Calu3 (cell line): Measurements from ENCODE around the gene PROCA1. TPM values are rescaled to one million over a fixed set of nuclear protein-coding genes. Genes with fewer than 3 reads are reported as not detected.

Experiments used
- BruUV-seq: library from RNA; stranded (reverse); fragments of 400-500 nt; replicated peaks from 2 replicates; lab custom pipeline; 2021; lab: Mats Ljungman, UMichigan
- CTCF ChIA-PET: fragments of 300-600 bp; sonication (Branson Sonifier 250); formaldehyde crosslinking; loops from one replicate; lab custom pipeline; 2022; ENCODE audit warnings: antibody characterized with exemption; lab: Charles Lee
- DNase-seq: peaks from one replicate; pipeline ENCODE4 v3.0.0; 2022
- H3K27ac Mint-ChIP-seq: one replicate; pipeline ENCODE4 v1.8.0; 2022; ENCODE audit warnings: mixed read lengths; ENCODE audit not compliant: unreplicated experiment
- H3K27me3 Mint-ChIP-seq: one replicate; pipeline ENCODE4 v1.8.0; 2022; ENCODE audit warnings: mixed read lengths; ENCODE audit not compliant: unreplicated experiment
- H3K36me3 Mint-ChIP-seq: one replicate; pipeline ENCODE4 v1.8.0; 2022; ENCODE audit warnings: mild to moderate bottlenecking, moderate library complexity, mixed read lengths; ENCODE audit not compliant: insufficient read depth, unreplicated experiment
- H3K4me1 Mint-ChIP-seq: one replicate; pipeline ENCODE4 v1.8.0; 2022; ENCODE audit warnings: mild to moderate bottlenecking, low read depth, mixed read lengths; ENCODE audit not compliant: unreplicated experiment
- H3K4me3 Mint-ChIP-seq: one replicate; pipeline ENCODE4 v1.8.0; 2022; ENCODE audit warnings: mild to moderate bottlenecking, low read depth, moderate library complexity, mixed read lengths; ENCODE audit not compliant: unreplicated experiment
- H3K9me3 Mint-ChIP-seq: one replicate; pipeline ENCODE4 v1.8.0; 2022; ENCODE audit warnings: low read depth, mixed read lengths; ENCODE audit not compliant: unreplicated experiment
- intact Hi-C: fragments of 100-400 bp; cut with micrococcal nuclease; formaldehyde crosslinking; loops from one replicate; pipeline ENCODE4 v1.10.0; 2022; ENCODE audit not compliant: unreplicated experiment
- total RNA-seq: library from RNA; stranded (reverse); gene quantifications from 2 replicates; pipeline ENCODE4 v1.2.3, GENCODE V29; 2022
- TF ChIP-seq, protein P1 (sequence below): fragments of 200-600 bp; IDR thresholded peaks from one replicate; pipeline ENCODE4 v1.8.0; 2022; ENCODE audit warnings: antibody characterized with exemption; ENCODE audit not compliant: unreplicated experiment

Gene PROCA1
- total RNA-seq, 1 experiment from 2014 or later: 4.2 TPM

GRCh38 chr17:28758411-28759121, 46.9 kb upstream of the PROCA1 start:
- Mint-ChIP-seq H3K36me3 (peaks cover 83% of the 10 kb centered on the region), H3K4me3 (no peak overlapping the region), H3K9me3 (no peaks in the 10 kb centered on the region), H3K4me1 (peaks cover 22% of the 10 kb centered on the region), H3K27ac (no peak overlapping the region), H3K27me3 (no peaks in the 10 kb centered on the region)
- CTCF ChIA-PET: no interaction called here
- DNase-seq: no peak
- no TSS peak for BruUV-seq
- intact Hi-C loops: no loop called here
- TF ChIP-seq, protein P1, sequence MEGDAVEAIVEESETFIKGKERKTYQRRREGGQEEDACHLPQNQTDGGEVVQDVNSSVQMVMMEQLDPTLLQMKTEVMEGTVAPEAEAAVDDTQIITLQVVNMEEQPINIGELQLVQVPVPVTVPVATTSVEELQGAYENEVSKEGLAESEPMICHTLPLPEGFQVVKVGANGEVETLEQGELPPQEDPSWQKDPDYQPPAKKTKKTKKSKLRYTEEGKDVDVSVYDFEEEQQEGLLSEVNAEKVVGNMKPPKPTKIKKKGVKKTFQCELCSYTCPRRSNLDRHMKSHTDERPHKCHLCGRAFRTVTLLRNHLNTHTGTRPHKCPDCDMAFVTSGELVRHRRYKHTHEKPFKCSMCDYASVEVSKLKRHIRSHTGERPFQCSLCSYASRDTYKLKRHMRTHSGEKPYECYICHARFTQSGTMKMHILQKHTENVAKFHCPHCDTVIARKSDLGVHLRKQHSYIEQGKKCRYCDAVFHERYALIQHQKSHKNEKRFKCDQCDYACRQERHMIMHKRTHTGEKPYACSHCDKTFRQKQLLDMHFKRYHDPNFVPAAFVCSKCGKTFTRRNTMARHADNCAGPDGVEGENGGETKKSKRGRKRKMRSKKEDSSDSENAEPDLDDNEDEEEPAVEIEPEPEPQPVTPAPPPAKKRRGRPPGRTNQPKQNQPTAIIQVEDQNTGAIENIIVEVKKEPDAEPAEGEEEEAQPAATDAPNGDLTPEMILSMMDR: no peak

DNA sequence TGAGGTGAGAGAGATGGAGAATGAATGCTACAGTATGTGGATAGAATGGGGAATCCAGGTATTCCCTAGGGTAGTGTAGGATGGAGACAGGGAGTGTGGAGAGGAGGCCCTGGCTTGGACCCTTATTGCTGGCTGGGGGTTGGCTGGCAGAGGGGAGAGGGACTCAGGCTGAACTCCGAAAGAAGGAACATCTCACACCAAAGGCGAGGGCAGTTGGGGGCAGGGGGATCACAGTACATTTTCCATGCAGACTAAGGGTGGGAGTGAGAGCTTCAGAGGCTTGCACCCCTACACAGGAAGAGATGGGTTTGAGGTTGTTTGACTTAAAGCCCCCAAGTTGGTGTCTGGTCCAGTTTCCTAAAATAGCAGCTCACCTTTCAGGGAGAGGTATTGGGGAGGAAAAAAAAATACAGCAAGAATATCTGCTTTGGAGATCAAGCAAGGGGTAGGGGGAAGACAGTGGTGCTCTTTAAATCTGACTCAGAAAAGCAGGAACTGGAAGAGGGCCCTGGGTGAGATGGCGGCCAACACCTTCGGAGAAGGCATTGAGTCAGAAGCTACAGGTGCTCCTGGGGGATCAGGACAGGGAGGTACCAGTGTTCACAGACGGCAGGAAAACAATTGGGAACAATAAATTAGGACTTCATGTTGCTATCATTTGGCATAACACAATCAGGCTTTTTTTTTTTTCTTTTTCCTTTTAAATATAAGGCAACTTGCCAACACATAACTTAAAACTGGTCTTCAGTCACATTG, 44.5 kb upstream of the PROCA1 start:
- intact Hi-C loops: no loop called here

DNA sequence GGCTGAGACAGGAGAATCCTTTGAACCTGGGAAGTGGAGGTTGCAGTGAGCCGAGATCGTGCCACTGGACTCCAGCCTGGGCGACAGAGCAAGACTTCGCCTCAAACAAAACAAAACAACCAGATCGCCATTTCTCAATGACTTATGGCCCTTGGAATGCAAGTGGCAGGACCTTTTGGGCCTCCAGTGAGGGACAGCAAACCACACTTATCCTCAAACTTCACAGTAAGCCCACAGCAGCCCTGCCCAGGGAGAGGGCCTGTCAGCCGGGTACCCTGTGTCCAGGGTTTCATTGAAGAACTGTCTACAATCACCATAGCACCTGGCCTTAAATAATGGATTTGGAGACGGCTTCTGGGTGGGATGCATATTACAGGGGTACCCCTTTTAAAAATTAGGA, 43.8 kb upstream of the PROCA1 start:
- Mint-ChIP-seq H3K27me3 (no peaks in the 10 kb centered on the region), H3K4me1 (peaks cover 13% of the 10 kb centered on the region), H3K9me3 (no peaks in the 10 kb centered on the region), H3K4me3 (no peak overlapping the region), H3K36me3 (peaks cover 88% of the 10 kb centered on the region), H3K27ac (peak overlapping the region; percentile 81)
- TF ChIP-seq, protein P1: no peak
- CTCF ChIA-PET: no interaction called here
- intact Hi-C loops: no loop called here
- no peak for DNase-seq
- no TSS peak for BruUV-seq

More for the DNA sequence above, 44.5 kb upstream of the PROCA1 start:
- DNase-seq: no peak
- CTCF ChIA-PET: no interaction called here
- Mint-ChIP-seq H3K27me3 (no peaks in the 10 kb centered on the region), H3K4me1 (peaks cover 14% of the 10 kb centered on the region), H3K36me3 (peaks cover 86% of the 10 kb centered on the region), H3K27ac (peak overlapping the region; percentile 81), H3K4me3 (no peak overlapping the region), H3K9me3 (no peaks in the 10 kb centered on the region)
- no TSS peak for BruUV-seq
- TF ChIP-seq, protein P1: no peak

DNA sequence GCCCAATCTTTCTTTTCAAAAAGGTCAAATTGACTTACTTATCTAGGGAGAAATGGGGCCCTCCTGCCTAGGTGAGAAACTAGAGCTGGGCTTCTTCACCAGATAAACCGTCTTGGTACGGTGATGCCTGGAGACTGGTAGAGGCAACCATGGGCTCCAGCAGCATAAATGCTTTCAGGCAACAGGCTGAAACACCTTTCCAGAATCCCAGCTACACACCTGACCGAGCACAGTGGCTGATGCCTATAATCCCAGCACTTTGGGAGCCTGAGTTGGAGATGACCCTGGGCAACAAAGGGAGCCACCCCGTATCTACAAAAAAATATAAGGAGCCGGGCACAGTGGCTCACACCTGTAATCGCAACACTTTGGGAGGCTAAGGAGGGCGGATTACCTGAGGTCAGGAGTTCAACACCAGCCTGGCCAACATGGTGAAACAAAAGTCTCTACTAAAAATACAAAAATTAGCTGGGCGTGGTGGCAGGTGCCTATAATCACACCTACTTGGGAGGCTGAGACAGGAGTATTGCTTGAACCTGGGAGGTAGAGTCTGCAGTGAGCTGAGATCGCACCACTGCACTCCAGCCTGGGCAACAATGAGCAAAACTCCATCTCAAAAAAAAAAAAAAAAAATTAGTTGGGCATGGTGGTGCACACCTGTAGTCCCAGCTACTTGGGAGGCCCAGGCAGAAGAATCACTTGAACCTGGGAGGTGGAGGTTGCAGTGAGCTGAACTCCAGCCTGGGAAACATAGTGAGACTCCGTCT, 40.1 kb upstream of the PROCA1 start:
- Mint-ChIP-seq H3K27me3 (no peaks in the 10 kb centered on the region), H3K36me3 (peaks cover 93% of the 10 kb centered on the region), H3K27ac (no peak overlapping the region), H3K9me3 (no peaks in the 10 kb centered on the region), H3K4me3 (no peak overlapping the region), H3K4me1 (peaks cover 33% of the 10 kb centered on the region)
- CTCF ChIA-PET: interaction anchor here (0.7 to 9.1 kb wide), 3 partner anchors 12 to 79 kb away, joined by 4 to 228 read pairs (median 5); partner anchors contain the start of genes NEK8 and TLCD1
- no TSS peak for BruUV-seq
- intact Hi-C loops: no loop called here
- TF ChIP-seq, protein P1: no peak
- DNase-seq: no peak
